ENCODE data around the gene TMEM63C.

TMEM63C gene

GRCh38 chr14:77194706-77195105, 13.1 kb downstream of the TMEM63C start:
- FAIRE-seq: no peak
- DNase-seq (ENCODE audit: low spot score): no peak

GRCh38 chr14:77195766-77196165, 14.2 kb downstream of the TMEM63C start:
- FAIRE-seq: peak; percentile 55
- DNase-seq (ENCODE audit: low spot score): no peak

GRCh38 chr14:77197988-77198387, 16.4 kb downstream of the TMEM63C start:
- DNase-seq (ENCODE audit: low spot score) (no peak), FAIRE-seq (peak; percentile 61)

GRCh38 chr14:77198561-77198960, 17.0 kb downstream of the TMEM63C start:
- no peak for FAIRE-seq
- no peak for DNase-seq (ENCODE audit: low spot score)

GRCh38 chr14:77199590-77199989, 18.0 kb downstream of the TMEM63C start:
- FAIRE-seq (peak; percentile 13), DNase-seq (ENCODE audit: low spot score) (no peak)

GRCh38 chr14:77200406-77200985, 18.9 kb downstream of the TMEM63C start:
- DNase-seq (ENCODE audit: low spot score) (no peak), FAIRE-seq (no peak)

DNA sequence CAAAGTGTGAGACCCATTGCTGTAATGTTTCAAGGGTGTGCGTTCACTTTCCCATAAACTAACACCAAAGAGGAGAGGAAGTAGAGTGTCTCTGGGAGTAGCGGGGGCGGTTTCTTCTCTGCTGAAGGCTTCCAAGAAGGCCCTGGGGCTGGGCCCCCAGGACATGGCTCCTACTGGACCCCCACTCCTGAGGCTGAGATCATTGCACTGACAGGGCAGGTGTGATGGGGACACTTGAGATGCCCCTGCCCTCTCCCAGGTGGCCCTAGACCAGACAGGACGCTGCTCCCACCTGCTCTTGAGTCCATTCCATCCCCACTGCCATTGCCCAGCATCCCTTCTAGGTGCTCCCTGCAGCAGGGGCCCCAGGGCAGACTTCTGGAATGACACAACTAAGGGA, 20.1 kb downstream of the TMEM63C start:
- FAIRE-seq (no peak), DNase-seq (ENCODE audit: low spot score) (no peak)

DNA sequence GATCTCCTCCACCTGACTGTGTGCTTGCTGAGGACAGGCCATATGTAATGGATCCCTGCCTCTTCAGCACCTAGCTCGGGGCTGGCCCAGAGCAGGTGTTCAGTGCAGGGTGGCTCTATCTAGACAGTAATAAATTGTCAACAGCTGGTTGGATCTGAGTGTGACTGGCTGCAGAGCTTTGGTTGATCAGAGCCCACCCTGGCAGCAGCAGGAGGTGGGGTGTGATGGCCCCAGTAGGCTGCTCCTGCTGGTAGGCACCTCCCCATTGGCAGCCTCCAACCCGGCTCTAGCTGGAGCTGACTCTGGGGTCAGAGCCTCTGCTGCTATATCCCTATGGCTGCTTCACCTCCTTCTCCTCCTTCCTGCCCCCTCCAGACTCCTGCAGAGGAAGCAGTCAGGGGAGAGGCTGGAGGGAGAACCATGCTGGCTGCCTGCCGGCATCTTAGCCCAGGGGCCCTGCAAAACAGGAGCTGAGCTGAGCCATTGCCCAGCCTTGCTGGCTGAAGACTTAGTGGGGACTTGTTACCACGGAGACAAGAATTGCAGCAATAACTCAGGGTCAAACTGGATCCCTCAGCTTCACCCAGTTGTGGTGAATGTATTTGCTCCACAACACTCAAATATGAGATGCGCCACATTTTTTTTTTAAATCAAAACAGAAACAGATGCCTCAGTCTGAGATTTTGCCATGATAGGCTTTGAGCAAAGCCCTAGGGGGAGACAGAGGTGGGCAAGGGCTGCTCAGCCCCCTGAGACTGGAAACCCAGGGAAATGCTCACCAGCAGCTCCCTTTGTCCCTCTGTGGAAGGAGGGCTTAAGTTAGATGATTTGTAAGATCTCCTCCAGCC, 22.2 kb downstream of the TMEM63C start:
- FAIRE-seq (peak; percentile 17), DNase-seq (ENCODE audit: low spot score) (no peak)

GRCh38 chr14:77204459-77204771, 22.8 kb downstream of the TMEM63C start:
- DNase-seq (ENCODE audit: low spot score): no peak
- FAIRE-seq: no peak

DNA sequence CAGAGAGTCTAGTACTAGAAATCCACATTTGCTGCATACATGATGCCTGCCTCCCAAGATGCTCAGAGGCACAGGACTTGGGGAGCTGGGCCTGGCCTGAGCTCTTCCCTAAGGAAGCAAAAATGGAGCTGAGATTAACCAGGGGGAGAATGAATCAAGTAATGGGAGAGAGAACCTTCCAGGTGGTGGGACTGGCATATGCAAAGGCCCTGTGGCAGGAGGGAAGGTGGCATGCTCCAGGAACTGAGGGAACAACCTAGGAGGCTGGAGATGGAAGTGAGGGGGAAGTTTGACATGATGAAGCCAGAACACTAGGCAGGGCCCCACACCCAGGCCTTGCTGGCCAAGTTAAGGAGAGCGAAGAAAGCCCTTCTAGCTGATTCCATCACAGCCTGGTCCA, 23.3 kb downstream of the TMEM63C start:
- DNase-seq (ENCODE audit: low spot score) (no peak), FAIRE-seq (no peak)

DNA sequence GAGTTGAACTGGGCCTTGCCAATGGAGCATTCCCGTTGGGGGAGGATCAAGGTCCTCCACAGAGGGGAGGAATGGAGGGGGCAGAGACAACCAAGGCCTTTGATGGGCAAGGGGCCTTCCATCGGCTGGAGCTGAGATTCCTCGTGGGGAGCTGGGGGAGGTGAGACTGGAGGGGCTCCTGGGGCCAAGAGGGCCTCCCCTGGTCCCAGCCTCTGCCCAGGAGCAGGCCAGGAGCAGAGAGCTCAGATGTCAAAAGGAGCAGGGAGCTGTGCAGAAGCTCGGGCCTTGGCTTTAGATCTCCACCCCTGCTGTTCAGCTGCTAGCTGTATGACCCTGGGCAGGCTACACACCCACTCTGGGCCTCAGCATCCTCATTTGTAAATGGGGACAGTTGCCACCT, 24.0 kb downstream of the TMEM63C start:
- DNase-seq (ENCODE audit: low spot score) (no peak), FAIRE-seq (no peak)

- no peak for DNase-seq (ENCODE audit: low spot score)
- FAIRE-seq: no peak
Observed at GRCh38 chr14:77206261-77206824, 24.7 kb downstream of the TMEM63C start.

GRCh38 chr14:77206877-77207389, 25.3 kb downstream of the TMEM63C start:
- FAIRE-seq: no peak
- DNase-seq (ENCODE audit: low spot score): no peak

- FAIRE-seq: peak; percentile 91
- DNase-seq (ENCODE audit: low spot score): peak; percentile 90
Observed at GRCh38 chr14:77208291-77208978, 26.8 kb downstream of the TMEM63C start.

- DNase-seq (ENCODE audit: low spot score): no peak
- FAIRE-seq: no peak
Observed at GRCh38 chr14:77208979-77209318, 27.4 kb downstream of the TMEM63C start.

DNA sequence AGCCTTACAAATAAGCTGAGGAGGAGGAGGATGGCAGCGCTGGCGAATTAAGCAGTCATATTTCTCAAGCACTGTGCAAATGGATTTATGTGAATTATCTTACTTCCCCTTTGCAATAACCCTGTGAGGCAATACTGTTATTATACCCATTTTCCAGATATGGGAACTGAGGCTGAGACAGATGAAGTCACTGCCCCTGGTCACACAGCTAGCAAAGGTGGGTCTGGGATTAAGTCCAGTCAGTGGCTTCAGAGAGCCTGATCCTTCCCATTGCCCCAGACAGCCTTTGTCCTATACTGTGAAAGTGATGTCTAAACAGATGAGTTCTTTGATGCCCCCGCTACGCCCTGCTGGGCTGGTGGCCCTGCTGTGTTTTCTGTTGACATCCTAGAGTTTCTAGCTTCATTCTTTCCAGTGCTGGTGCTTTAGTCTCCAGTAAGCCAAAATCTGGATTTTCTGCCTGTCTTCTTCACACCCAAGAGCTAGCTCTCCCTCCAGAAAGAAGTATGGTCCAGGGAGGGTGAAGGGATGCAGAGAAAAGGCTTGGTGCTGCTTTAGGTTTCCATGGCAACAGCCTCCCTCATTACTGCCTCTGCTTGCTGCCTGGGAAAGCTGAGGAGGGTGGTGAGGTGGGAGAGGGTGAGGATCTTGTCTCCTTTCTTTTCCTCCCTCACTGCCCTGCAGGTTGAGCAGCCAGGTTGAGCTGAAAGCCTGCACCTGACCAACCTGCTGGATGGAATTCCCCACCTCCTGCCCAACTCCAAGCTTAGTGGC, 30.7 kb downstream of the TMEM63C start:
- peak; percentile 5 for FAIRE-seq
- no peak for DNase-seq (ENCODE audit: low spot score)

- DNase-seq (ENCODE audit: low spot score) (peak; percentile 77), FAIRE-seq (peak; percentile 53)
Observed at GRCh38 chr14:77212943-77213678, 31.5 kb downstream of the TMEM63C start.

DNA sequence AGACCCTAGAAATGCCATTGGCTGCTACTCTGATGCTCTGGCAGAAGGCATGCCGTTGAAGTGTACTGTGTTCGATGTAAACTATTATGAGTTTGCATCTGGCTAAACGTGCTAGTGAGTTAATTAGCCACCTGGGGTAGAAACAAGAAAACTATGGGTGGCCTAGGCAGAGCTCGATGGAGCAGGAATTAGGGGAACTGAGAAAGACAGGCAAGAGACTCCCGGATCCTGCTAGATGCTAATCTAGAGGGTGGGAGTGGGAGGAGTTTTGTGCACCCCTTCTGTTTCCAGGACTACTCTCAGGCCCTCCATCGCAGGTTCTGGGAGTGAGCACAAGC, 32.0 kb downstream of the TMEM63C start:
- FAIRE-seq: no peak
- no peak for DNase-seq (ENCODE audit: low spot score)

GRCh38 chr14:77214216-77214615, 32.6 kb downstream of the TMEM63C start:
- DNase-seq (ENCODE audit: low spot score) (no peak), FAIRE-seq (no peak)

GRCh38 chr14:77217551-77217950, 36.0 kb downstream of the TMEM63C start:
- no peak for DNase-seq (ENCODE audit: low spot score)
- FAIRE-seq: no peak

DNA sequence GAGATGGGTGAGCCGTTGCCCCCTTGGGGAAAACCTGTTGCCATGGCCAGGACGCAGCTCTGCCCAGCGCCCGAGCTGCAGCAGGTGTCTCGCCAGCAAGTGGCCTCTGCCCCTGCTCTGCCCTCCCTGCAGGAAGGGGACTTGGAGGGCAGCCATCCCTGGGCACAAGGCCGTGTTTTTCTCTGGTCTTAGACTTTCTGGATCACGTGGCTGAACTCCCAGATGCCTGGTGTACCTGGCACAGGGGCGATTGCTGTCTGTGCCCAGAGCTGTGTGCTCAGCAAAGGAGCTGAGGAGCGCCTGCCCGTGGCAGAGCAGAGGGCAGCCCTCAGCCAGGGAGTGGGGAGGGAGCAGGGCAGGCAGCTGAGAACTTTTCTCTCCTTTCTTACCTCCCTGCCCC, 38.0 kb downstream of the TMEM63C start:
- no peak for DNase-seq (ENCODE audit: low spot score)
- FAIRE-seq: no peak
